GM12892 (cell line): ENCODE data around the gene SMYD3.

ENCODE experiments used
- POLR2A ChIP-seq: IDR thresholded peaks from 2 replicates; pipeline ENCODE4 v1.6.1; 2011; ENCODE audit warnings: low read depth, low read length, control low read depth
- POLR2AphosphoS5 ChIP-seq: IDR thresholded peaks from 2 replicates; pipeline ENCODE4 v1.6.1; 2011; ENCODE audit warnings: low read depth, low read length, control low read depth

GRCh38 chr1:245779797-245780755 is 727.0 kb downstream of the SMYD3 start:
- TF ChIP-seq POLR2A, result no peak
- TF ChIP-seq POLR2AphosphoS5, result no peak
